ENCODE data around the gene MARK1. TPM values are rescaled to one million over a fixed set of nuclear protein-coding genes. Genes with fewer than 3 reads are reported as not detected.

Gene MARK1
- total and polyA plus RNA-seq, 9 of the 15 experiments (the other 6 are each of a cell fraction or from before 2014, with no cell fraction given) = not detected

DNA sequence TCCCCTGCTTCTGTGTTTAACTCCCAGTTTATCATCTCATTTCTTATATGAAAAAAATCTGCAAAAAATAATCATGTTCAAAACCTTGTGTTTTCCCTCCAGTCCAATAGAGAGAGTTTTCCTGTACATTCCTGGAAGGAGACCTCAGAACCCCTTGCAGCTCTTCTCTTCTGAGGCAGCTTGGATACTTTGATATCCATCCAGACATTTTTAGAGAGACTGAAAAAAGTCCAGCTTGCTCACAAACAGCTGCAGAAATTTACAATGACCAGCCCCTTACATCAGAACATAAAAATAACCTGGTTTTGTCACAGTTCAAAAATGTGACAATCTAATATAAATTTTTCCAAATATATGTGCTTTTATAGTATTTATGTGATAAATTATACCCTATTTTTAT lies 88.9 kb downstream of the MARK1 start (continued):
- no peak for TF ChIP-seq VEZF1 (CRISPR knock-in tag; IDR thresholded peaks at IDR 0.05)
- TF ChIP-seq ZNF780A (CRISPR knock-in tag; IDR thresholded peaks at IDR 0.05) = no peak
- no peak for TF ChIP-seq EWSR1 (IDR thresholded peaks at IDR 0.05; ENCODE audit: borderline replicate concordance, low read depth, partially characterized antibody)
- no peak for TF ChIP-seq PHF8 (IDR thresholded peaks at IDR 0.05; ENCODE audit: borderline replicate concordance, low read length)
- no peak for TF ChIP-seq ZNF699 (CRISPR knock-in tag; IDR thresholded peaks at IDR 0.05; ENCODE audit: insufficient replicate concordance)

- H3K4me1 ChIP-seq (replicated peaks in 1 of 2; ENCODE audit: control insufficient read depth in 2 of 2, insufficient read depth in 2 of 2, low read length in 2 of 2) = no peaks in the 10 kb centered on the region
- no peak overlapping the region for H3K4me2 ChIP-seq (ENCODE audit: insufficient read depth, low read length)
- CTCF ChIA-PET (ENCODE audit: low intra/inter-chr PET ratio) = no interaction called here
- H3K27ac ChIP-seq (ENCODE audit: extremely low read depth, low read depth, low read length) = no peak overlapping the region
- no peak for DNase-seq (ENCODE audit: extremely low read depth in 1 of 4, low spot score in 3 of 4)
- no peak for FAIRE-seq
- H3K9ac ChIP-seq (ENCODE audit: insufficient read depth in 1 of 2, low read depth in 2 of 2, low read length in 2 of 2) = no peak overlapping the region
- no peaks in the 10 kb centered on the region for H3K36me3 ChIP-seq (ENCODE audit: control insufficient read depth, insufficient read depth, low read length)
- intact Hi-C loops (cut with micrococcal nuclease) (no loop called here), in situ Hi-C loops (cut with MboI) (no loop called here)
- no peaks in the 10 kb centered on the region for H3K9me3 ChIP-seq (replicated peaks; ENCODE audit: control insufficient read depth, insufficient read depth, low read depth, low read length)
- no peaks in the 10 kb centered on the region for H3K9me1 ChIP-seq (ENCODE audit: control insufficient read depth, insufficient read depth, low read length)
- no peaks in the 10 kb centered on the region for H3K27me3 ChIP-seq (ENCODE audit: control insufficient read depth in 2 of 2, insufficient read depth in 2 of 2, low read length in 2 of 2)
- POLR2A ChIA-PET = no interaction called here
- ATAC-seq = no peak
- no peaks in the 10 kb centered on the region for H4K20me1 ChIP-seq (replicated peaks; ENCODE audit: control insufficient read depth, insufficient read depth, low read length)
- TF ChIP-seq EWSR1 (IDR thresholded peaks at IDR 0.05; ENCODE audit: borderline replicate concordance, low read depth, partially characterized antibody) (no peak), TGIF2 (CRISPR knock-in tag; IDR thresholded peaks at IDR 0.05) (no peak), NEUROD1 (IDR thresholded peaks at IDR 0.05; ENCODE audit: borderline replicate concordance, low read depth, low read length, partially characterized antibody) (no peak), SAP30 (IDR thresholded peaks at IDR 0.05; ENCODE audit: borderline replicate concordance, insufficient read depth, low read depth, low read length, poor library complexity, severe bottlenecking) (no peak), ZNF584 (CRISPR knock-in tag; IDR thresholded peaks at IDR 0.05; ENCODE audit: low read depth) (no peak), ERF (CRISPR knock-in tag; IDR thresholded peaks at IDR 0.05) (no peak), ZFX (CRISPR knock-in tag; IDR thresholded peaks at IDR 0.05) (no peak)
- no peak overlapping the region for H2AFZ ChIP-seq (ENCODE audit: low read depth, low read length)
- H3K4me3 ChIP-seq = no peak overlapping the region
- WGBS (ENCODE audit: insufficient coverage, low coverage, missing lambda C conversion rate) = 0% methylated on average over 5 of the region's 5 CpGs
- no peaks in the 10 kb centered on the region for H3K79me2 ChIP-seq (ENCODE audit: control insufficient read depth, insufficient read depth, low read length)
- no TSS peak for BruUV-seq (replicated peaks)
Measured at GRCh38 chr1:220628431-220628830, 100.5 kb downstream of the MARK1 start.

Data from K562 (cell line).